ENCODE data around the gene COL6A3.

DNA sequence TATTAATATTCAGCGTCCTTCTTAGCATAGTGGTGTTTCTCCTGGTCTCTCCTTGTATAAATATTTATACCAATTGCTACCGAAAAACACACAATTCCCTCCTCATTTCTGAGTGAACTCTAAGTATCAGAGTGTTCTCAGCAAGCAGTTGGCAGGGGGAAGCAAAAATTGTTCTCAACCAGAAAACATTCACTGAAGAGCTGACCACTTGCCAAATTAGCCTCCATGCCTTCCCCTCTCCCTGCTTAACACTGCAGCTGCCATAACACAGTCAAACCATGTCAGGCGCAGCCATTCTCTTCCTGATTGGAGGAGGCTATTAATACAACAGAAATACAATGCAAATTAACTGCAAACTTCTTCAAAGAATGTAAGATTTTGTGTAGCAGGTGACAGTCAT is 105.0 kb downstream of the COL6A3 start:
- TF ChIP-seq, protein P1, sequence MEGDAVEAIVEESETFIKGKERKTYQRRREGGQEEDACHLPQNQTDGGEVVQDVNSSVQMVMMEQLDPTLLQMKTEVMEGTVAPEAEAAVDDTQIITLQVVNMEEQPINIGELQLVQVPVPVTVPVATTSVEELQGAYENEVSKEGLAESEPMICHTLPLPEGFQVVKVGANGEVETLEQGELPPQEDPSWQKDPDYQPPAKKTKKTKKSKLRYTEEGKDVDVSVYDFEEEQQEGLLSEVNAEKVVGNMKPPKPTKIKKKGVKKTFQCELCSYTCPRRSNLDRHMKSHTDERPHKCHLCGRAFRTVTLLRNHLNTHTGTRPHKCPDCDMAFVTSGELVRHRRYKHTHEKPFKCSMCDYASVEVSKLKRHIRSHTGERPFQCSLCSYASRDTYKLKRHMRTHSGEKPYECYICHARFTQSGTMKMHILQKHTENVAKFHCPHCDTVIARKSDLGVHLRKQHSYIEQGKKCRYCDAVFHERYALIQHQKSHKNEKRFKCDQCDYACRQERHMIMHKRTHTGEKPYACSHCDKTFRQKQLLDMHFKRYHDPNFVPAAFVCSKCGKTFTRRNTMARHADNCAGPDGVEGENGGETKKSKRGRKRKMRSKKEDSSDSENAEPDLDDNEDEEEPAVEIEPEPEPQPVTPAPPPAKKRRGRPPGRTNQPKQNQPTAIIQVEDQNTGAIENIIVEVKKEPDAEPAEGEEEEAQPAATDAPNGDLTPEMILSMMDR (conservative IDR thresholded peaks at IDR 0.05; ENCODE audit: low read depth, low read length), result no peak
- no peak for TF ChIP-seq EZH2 (IDR thresholded peaks at IDR 0.05; ENCODE audit: borderline replicate concordance, low read depth, low read length, poor library complexity, severe bottlenecking)

Measured in A673 (cell line).